ENCODE data around the gene HNRNPUL1.
"Not testable (repeated sequence)": the region's sequence is repeated elsewhere in the genome, so short reads cannot be mapped to it uniquely, and the experiment has no call there.

The HNRNPUL1 gene

DNA sequence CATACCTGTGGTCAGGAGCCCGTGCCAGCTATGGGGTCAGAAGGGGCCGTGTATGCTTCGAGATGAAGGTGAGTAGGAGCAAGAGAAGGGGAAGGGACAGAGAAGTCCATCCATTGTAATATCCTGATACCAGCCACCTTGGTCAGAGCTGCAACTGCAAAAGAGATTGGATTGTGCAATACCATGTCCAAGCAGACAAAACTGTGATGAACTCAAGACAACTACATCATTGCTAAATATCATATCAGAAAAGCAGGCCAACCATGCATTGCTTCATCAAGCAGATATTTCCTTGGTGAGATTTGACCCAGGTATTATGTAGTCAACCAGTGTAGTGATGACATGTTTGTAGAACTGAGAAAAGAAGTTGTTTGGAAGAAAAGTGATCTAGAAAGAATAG lies 12.1 kb downstream of the HNRNPUL1 start:
- no peak for DNase-seq (ENCODE audit: low spot score)

DNA sequence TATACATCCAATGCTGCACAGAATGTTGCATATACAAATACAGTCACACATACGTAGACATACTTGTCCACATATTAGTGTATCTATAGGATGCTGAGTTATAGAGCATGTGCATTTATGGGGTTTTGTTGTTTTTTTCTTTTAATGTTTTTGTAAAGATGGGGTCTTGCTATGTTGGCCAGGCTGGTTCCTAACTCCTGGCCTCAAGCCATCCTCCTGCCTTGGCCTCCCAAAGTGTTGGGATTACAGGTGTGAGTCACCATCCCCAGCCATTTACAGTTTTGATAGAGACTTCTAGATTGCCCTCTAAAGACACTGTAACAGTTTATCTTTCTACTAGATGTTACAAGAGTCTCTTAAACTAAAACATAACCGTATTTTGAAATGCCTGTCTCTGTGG lies 14.3 kb downstream of the HNRNPUL1 start:
- DNase-seq (ENCODE audit: low spot score): no peak

DNA sequence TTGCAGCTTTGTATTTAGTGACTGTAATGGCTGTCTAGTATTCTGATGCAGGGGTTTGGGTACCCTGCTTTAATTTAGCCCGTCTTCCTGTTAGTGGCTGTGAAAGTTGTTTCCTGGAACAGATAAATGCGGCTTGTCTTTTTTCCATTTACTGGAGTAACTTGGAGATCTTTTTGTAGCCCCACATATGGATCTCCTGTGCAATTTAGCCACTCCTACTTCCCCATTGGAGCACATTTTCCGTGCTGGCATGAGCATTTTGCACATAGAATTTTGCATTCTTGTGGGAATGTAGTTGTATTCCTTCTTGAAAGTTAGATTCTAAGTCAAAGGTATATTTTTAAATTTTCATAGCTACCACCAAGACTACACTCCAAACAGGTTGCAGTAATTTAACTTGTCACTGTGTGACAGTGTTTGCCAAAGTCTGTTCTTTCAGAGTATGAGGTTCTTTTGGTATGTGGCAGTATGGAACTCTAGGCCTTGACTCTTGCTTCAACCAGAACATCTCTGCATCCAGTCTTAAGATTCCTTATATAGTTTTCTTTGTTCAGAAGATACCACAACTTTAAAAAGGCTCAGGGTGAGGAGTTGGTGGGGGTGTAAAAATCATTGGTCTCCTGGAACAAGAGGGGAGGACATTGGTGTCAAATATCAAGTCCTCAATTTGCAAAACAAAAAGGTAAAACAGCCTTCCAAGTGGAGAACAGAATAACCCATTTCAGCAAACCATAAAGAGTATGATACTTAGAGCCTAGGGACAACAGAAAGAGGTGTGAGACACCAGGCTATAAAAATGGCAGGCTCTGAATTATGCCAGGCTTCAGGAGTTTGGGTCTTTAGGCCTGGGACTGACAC lies 24.7 kb downstream of the HNRNPUL1 start:
- DNase-seq (ENCODE audit: low spot score): no peak

DNA sequence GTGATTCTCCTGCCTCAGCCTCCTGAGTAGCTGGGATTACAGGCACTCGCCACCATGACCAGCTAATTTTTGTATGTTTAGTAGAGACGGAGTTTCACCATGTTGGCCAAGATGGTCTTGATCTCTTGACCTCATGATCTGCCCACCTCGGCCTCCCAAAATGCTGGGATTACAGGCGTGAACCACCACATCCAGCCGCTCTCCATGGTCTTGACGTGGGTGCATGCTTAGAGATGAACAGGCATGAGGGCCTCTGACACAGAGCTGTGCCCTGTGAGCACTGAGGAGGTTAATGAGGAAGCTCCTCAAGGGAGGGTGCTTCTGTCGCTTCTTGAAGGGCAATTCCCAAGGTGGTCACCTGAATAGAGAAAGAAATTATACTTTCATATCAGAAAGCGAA lies 25.6 kb downstream of the HNRNPUL1 start:
- not testable (repeated sequence) for DNase-seq (ENCODE audit: low spot score)

DNA sequence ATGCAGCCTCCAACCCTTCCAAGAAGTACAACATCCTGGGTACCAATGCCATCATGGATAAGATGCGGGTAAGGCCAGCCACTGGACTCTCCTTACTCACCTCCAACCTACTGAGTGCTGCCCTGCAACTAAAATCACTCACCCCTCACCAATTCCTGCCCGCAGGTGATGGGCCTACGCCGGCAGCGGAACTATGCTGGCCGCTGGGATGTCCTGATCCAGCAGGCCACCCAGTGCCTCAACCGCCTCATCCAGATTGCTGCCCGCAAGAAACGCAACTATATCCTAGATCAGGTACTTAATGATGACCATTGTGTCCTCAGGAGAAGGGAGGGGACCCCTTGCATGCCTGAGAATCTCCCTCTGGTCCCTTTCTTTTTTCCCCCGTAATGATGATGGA lies 30.2 kb downstream of the HNRNPUL1 start:
- no peak for DNase-seq (ENCODE audit: low spot score)

DNA sequence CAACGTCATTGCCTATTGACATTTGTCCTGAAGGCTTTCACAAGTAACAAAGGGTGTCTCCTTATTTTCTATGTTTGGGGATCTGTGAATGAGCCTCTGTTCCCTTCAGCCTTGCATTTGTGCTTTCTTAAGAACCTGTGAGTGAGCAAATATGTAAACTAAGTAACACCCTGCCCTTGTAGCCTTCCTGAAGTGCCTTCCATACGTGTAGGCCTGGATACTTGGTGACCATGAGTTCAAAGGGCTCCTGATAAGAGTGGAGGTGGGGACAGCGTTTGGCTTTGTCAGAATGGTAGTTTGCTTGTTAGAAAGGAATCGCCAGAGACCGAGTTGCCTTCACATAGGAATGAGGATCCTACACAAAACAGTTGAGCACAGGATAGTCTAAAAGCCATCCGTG lies 31.3 kb downstream of the HNRNPUL1 start:
- no peak for DNase-seq (ENCODE audit: low spot score)

DNA sequence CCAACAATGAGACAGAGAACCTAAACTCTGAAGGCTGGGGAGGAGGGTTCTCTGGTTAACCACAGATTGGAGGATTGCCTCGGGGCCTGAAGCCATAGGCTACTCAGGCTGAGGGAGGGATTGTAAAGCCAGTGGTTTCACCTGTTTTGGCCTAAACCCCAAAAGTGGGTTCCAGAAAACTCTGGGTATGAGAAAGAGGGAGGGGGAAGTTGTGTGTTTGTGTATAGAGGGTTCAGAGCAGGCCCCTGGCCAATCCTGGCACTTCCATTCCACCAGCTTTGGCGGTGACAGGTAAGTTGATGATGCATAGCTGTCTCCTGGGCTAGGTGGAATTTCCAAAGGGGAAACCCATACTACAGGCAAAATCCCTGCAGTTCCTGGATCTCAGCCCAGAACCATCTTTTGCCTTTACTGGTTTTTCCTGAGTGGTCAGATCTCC lies 32.3 kb downstream of the HNRNPUL1 start:
- DNase-seq (ENCODE audit: low spot score): no peak

DNA sequence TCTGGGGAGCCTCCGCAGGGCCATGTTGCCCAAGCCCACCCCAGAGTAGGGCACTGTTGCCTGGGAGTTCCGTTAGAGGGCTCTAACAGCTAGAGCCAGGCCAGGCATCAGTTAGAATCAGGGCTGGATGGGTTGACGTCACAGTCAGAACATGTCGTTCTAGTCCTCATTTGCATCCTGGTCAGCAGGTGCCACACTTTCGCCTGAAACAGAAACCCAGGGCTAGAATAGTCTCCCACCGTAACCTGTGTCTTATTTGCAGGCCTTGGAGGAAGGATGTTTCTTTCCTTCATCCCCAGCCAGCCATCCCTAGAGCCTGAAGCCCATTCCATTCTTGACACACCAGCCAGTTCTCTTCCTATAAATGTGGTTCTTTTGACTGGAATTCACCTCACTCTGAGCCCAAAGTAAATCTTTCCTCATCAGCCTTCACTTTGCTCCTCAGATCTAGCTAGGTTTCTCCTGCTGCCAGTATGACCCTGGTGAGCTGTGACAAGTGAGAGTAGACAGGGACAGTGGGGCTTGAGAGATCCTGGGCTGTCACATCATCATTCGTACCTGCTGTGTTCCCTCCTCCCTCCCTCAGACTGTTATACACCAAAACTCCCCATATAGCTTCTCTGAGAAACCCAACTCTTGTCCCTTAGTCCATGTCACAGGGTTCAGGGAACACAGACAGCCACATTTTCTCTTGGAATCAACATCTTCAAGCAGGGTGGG lies 33.6 kb downstream of the HNRNPUL1 start:
- DNase-seq (ENCODE audit: low spot score): no peak

DNA sequence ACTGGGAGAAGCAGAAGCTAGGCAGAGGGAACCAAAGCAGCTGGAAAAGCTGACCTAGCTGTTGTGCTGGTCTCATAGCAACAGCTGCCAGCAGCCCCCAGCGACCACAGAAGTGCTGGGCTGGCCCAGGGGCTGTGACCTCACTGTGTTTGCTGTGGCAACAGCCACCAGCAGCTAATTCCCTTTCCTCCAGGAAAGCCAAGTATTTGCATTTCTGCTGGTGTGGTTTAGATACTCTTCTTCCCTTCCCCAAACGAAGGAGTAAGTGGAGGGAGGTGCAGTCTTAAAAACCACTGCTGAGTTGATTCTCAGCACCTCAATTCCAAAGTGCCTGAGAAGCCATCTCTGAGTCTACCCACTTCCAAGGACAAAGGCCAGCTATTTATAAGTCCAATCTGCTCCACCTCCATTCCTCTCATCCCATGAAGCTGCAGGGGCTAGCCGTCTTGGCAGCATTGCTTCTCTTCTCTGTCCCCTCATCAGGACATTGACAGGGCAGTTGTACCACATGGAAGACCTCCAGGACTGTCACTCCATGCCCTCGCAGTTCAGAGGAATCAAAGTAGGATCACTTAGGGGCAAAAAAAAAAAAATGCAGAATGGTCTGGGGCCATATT lies 34.3 kb downstream of the HNRNPUL1 start:
- DNase-seq (ENCODE audit: low spot score): peak; percentile 80

DNA sequence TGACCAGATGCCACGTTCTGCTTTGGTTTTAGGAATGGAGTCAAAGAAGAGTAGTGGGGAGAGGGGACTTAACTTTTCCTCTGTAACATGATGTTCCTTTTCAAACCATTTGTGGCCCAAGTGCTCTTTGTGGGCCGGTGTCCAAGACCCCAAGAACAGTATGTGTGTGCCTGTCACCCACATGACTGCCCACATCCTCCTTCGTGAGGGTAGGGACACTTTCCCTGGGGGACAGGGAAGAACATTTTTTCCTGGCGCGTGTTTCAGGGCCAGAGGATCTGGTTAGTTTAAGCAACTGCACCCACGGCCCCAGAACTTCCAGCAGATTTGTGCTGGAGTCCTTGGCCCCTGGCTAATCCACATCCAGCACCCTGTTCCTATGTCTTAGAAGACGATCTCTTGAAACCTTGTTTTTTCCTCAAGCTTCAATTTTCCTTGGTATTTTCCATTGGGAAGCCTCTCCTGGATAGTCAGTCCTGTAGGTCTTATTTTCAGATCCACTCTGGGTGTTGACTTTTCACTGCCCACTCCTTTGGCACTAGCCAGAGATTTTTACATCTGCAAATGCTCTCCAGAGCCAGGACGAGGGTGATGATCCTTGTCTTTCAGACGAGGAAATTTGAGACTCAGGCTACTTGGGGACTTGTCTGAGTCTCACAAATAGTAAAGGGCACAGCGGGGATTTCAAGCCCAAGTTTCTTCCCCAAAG lies 35.0 kb downstream of the HNRNPUL1 start:
- DNase-seq (ENCODE audit: low spot score): peak; percentile 43

DNA sequence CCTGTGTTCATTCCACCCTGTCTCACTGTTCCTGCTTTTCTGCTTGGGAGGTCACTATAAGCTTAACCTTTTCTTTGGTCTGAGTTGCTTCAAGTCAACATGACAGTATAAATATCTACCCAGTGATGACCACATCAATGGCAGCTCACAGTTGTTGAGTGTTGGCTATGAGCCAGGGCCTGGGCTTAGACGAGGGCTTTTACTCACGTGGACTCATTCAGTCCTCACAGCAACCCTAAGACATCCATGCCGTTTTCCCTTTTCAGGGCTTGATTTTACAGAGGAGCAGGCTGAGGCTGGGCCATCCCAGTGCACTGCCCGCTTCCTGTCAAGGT lies 35.5 kb downstream of the HNRNPUL1 start:
- peak; percentile 43 for DNase-seq (ENCODE audit: low spot score)

DNA sequence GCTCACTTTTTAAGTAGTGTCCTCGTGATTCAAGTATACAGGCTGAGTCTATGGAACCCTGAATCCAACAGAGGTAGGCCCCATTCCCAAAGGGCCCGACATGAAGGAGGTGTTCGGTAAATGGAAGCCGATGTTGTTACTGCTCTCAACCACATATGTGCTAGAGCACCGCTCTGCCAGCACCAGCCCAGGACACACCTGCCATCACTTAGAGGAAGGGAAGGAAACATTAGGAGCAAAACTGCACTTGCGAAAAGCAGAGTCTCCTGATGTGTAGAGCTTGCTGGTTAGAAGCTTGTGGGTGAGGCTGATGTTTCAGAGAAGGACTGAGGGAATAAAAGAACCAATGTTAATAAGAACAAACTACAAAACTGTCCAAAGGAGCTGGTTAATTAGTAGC lies 36.4 kb downstream of the HNRNPUL1 start:
- DNase-seq (ENCODE audit: low spot score): no peak

DNA sequence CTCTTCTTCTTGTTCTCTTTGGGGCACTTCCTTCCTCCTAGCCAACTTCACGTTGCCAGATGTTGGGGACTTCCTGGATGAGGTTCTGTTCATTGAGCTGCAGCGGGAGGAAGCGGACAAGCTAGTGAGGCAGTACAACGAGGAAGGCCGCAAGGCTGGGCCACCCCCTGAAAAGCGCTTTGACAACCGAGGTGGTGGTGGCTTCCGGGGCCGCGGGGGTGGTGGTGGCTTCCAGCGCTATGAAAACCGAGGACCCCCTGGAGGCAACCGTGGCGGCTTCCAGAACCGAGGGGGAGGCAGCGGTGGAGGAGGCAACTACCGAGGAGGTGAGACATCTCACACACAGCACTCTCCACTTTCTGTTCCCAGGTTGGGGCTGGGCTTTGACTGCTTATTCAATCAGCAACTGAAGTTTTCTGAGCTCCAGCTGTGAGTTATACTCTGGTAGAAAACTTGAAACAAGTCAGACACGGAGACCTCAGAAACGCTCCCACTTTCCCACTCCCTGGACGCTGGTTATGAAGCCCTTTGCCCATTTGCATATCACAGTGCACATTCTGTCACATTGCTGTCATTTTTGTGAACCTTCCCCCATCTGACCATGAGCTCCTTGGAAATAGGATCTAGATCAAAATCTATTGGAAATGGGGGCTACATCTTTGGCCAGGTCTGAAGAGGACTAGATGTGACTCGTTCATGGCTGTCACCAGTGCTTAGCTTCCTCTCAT lies 38.6 kb downstream of the HNRNPUL1 start:
- DNase-seq (ENCODE audit: low spot score): no peak

DNA sequence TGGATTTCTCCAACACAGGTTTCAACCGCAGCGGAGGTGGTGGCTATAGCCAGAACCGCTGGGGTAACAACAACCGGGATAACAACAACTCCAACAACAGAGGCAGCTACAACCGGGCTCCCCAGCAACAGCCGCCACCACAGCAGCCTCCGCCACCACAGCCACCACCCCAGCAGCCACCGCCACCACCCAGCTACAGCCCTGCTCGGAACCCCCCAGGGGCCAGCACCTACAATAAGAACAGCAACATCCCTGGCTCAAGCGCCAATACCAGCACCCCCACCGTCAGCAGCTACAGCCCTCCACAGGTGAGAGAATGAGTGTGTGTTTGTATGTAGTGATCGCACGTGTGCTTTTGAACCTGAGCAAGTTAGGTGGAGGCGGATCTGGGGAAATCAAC lies 39.8 kb downstream of the HNRNPUL1 start:
- no peak for DNase-seq (ENCODE audit: low spot score)

DNA sequence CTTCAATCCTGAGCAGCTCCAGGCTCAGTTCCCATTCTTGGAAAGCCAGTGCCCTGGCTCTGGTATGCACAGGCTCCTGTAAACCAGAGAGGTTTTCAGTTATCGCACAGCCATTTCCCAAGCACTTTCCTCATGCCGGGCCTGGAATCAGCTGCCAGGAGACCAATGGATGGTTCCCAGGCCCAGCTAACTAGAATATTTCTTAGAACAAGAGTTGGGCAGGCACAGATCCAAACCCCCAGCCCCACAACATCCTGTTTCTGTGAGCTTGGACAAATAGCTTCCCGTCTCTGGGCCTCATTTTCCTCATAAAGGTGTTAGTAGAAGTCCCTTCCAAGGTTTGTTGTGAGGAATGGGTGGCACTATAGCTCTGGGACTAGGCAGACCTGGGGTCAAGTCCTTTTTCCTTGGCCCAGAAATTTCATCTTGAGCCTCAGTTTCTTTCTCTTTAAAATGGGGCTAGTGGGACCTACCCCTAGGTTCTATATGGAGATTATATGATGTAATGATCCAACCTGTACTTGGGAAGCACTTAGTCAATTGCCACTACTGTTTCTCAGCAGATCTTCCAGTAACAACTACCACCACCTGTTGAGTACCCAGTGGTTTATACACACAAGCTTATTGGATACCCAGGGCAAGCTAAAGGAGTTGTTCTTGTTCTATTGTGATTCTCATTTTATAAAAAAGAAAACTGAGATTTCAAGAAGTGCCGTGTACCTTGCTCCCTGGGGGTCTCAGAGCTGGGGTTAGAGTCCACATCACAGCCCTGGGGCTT lies 40.7 kb downstream of the HNRNPUL1 start:
- DNase-seq (ENCODE audit: low spot score): no peak

DNA sequence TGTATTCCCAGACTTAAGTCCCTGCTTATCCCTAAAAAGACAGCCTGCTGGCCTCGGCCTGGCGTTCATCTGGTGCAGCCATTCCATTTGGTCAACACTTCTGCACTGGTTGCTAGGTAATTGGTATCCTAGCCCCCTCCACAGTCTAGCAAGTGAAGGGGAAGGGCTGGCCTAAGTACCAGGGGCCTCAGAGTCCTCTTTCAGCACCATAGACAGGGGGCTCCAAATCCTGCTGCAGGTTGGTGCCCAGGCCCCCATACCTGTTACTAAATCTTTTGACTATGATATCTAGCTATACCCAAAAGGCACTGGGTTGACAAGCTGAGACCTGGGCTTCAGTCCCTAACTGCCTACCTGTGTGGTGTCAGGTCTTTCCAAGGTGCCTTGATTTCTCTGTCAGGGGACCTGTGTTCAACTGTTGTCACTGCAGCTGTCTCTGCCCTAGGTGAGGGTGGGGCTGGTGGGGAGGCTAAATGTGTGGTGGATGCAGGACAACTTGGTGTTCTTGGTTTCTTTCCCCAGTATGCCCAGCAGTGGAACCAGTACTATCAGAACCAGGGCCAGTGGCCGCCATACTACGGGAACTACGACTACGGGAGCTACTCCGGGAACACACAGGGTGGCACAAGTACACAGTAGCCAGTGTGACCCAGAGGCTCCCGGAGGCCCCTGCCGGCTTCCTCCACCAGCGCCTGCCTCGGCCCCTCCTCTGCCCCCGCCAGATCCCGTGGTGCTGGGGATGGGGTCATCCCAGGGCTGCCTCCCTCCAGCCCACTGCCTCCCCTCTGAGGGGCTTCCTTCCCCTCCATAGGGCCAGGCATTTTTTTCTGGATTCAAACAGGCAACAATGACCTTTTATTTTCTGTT lies 42.0 kb downstream of the HNRNPUL1 start:
- no peak for DNase-seq (ENCODE audit: low spot score)

DNA sequence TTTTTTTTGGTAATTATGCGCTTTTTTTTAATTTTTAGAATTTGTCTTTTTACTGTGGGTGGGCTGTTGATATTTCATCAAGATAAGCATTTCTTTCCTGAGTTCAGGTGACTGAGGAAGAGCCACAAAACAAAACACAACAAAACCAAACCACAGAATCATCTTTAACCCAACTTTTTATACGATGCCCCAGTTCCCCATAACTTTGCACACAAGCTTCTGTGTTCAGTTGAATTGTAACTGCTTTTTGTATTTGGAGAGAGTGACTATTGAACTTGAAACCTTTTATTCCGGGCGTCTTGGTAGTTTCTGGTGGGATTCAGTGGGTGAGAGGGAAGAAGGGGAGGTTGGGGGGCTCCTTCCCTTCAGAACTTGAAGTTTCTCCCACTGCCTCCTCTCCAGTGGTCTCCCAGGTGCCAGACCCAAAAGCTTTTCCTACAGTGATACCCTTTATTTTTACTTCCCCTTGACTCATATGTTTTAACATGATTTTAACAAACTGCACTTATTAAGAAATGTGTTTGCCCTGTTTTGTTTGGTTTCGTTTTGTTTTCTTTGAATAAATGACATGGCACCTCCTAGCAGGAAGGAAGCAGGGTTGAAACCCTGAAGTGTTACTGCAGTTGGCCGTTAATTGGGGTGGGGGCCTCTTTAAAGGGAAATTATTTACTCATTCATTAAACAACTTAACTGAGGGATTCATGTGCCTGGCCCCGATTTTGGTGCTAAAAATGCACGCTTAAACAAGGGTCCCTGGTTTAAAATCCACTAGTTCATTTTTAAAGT lies 43.1 kb downstream of the HNRNPUL1 start:
- no peak for DNase-seq (ENCODE audit: low spot score)

DNA sequence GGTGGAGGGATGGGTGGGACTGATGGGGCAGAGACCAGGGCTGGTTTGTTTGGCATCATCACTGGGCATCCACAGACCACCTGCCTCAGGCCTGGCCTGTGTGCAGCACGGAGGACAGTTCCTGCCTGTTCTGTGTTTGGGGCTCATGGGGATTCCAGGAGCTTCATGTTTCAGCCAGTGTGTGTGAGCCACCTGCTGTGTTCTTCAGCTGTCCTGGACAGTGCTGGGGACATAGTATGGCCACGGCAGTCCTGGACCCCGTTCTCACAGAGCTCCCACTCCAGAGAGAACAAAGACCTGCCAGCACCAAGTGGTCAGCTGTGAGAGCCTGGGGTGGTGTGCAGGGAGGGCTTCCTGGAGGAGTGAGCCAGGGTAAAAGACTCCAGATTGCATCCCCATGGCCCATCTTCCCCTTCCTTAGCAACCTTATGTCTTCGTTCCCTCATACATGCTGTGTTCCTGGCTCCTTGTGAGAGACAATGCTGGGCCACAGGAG lies 43.8 kb downstream of the HNRNPUL1 start:
- no peak for DNase-seq (ENCODE audit: low spot score)

Data from GM03348 (cell line).